Natural killer cell treated with Interleukin-12 subunit alpha and Interleukin-12 subunit beta and Interleukin-15 and Interleukin-18, amount 100 ng/mL, for 72 hours (primary cell): ENCODE results near the gene GGN. TPM values are rescaled to one million over a fixed set of nuclear protein-coding genes. Genes with fewer than 3 reads are reported as not detected.

Experiments
- ATAC-seq, 2 donors: fragments of 150-1000 bp; cut with Tn5 transposase in 1 of 2; sonication (Bioruptor Pico), chemical (Tn5 transposase) in 1 of 2; 2 replicates each; pipeline ENCODE4 v1.10.0; 2021
- DNase-seq: peaks from one replicate; pipeline ENCODE4 v3.0.0; 2022; ENCODE audit warnings: low spot score
- H3K27ac Mint-ChIP-seq, 2 donors: 1 replicate in 1 of 2; 2 replicates in 1 of 2; pipeline ENCODE4 v1.8.0; 2022; ENCODE audit warnings: mixed read lengths in 2 of 2, mild to moderate bottlenecking in 1 of 2, moderate library complexity in 1 of 2
- H3K27me3 Mint-ChIP-seq, 2 donors: 1 replicate in 1 of 2; 2 replicates in 1 of 2; pipeline ENCODE4 v1.8.0; 2022; ENCODE audit warnings: mixed read lengths in 2 of 2
- H3K36me3 Mint-ChIP-seq: one replicate; pipeline ENCODE4 v1.8.0; 2022; ENCODE audit warnings: mixed read lengths
- H3K4me1 Mint-ChIP-seq, 2 donors: 1 replicate in 1 of 2; 2 replicates in 1 of 2; pipeline ENCODE4 v1.8.0; 2022; ENCODE audit warnings: low read depth in 2 of 2, mixed read lengths in 2 of 2, mild to moderate bottlenecking in 1 of 2
- H3K4me3 Mint-ChIP-seq: one replicate; pipeline ENCODE4 v1.8.0; 2022; ENCODE audit warnings: mixed read lengths
- H3K9me3 Mint-ChIP-seq: 2 replicates; pipeline ENCODE4 v1.8.0; 2022; ENCODE audit warnings: mixed read lengths
- total RNA-seq, 2 donors: library from RNA; stranded (reverse); gene quantifications; one replicate each; pipeline ENCODE4 v1.2.3, GENCODE V29; 2022

Gene GGN
- total RNA-seq, 2 donors from 2014 or later: 0.24 TPM; not detected in 1

DNA sequence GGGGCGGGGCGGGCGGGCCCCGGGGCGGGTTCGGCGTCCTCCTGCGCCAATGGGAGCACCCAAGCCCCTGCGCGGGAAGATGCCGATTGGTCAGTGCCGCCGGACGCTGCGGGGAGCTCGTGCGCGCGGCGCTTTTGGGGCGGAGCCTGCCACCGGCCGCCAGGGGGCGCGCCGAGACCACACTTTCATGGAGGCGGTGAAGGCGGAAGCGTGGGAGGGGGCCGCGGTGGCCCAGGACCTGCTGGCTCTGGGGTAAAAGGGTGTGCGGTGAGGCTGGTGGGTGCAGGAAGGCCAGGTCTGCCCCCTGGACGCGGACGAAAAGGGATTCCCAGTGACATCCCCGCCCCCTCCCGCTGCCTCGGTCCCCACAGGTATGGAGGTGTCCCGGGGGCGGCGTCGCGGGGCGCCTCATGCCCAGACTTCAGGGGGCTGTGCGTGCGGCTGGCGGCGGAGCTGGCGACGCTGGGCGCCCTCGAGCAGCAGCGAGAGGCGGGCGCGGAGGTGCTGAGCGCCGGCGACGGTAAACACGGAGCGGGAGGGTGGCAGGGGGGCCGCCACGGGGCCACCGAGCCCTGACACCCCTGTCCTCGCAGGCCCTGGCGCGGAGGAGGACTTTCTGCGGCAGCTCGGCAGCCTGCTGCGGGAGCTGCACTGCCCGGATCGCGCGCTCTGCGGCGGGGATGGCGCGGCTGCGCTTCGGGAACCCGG is 15.3 kb upstream of the GGN start, which contains the start of gene FAM98C:
Gene FAM98C (plus strand): TSS at position 127 of the 708 bp plus-strand sequence. CDS start 61 bp downstream, at position 188.
- Mint-ChIP-seq H3K4me1 (peaks cover 0 to 7% of the 10 kb centered on the region in 2 donors), H3K36me3 (no peaks in the 10 kb centered on the region), H3K27ac (peak within 1 kb of the TSS; percentile 69 to 82), H3K4me3 (peak within 1 kb of the TSS; percentile 86), H3K27me3 (peaks cover 7 to 9% of the 10 kb centered on the region in 2 donors), H3K9me3 (no peaks in the 10 kb centered on the region)
- DNase-seq (peak; percentile 97), ATAC-seq (peak; percentile 99)

DNA sequence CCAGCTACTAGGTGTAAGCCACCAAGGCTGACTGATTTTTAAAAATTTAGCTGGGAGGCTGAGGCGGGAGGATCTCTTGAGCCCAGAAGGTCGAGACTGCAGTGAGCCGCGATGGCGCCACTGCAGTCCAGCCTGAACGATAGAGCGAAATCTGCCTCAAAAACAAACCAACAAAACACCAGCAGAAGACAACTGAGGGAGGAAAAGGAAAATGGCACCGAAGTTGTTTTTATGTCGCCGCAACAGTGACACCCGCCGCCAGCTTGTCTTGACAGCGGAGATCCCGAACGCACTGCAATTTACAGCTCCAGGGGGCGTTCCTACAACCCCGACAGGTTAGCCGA is 14.8 kb upstream of the GGN start:
- Mint-ChIP-seq H3K27me3 (peaks cover 7 to 9% of the 10 kb centered on the region in 2 donors), H3K4me3 (peak overlapping the region; percentile 86), H3K36me3 (no peaks in the 10 kb centered on the region), H3K9me3 (no peaks in the 10 kb centered on the region), H3K27ac (peak overlapping the region; percentile 69 to 82), H3K4me1 (peaks cover 0 to 7% of the 10 kb centered on the region in 2 donors)
- DNase-seq: no peak
- no peak for ATAC-seq

DNA sequence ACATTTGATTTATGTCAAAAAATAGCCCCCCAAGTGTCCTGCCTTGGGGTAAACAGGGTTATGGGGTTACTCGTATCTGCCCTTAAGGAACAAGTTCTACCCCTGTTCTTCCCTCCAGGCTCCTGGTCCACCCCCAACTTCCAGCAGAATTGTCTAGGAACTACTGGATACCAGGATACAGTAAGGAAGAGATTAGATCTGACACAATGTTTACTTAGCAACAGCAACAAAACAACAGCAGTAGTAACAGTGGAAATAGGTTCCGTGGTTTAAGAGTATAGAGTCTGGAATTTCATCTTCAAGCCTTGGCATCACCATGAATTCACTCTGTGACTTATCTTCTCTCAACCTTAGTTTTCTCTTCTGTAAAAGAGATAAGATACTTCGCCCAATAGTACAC is 13.3 kb upstream of the GGN start:
- Mint-ChIP-seq H3K4me3 (no peak overlapping the region), H3K9me3 (no peaks in the 10 kb centered on the region), H3K27ac (peak overlapping the region in 1 of 2 donors; percentile 51), H3K4me1 (peaks cover 0 to 11% of the 10 kb centered on the region in 2 donors), H3K27me3 (peaks cover 15 to 17% of the 10 kb centered on the region in 2 donors), H3K36me3 (no peaks in the 10 kb centered on the region)
- no peak for DNase-seq
- no peak for ATAC-seq

DNA sequence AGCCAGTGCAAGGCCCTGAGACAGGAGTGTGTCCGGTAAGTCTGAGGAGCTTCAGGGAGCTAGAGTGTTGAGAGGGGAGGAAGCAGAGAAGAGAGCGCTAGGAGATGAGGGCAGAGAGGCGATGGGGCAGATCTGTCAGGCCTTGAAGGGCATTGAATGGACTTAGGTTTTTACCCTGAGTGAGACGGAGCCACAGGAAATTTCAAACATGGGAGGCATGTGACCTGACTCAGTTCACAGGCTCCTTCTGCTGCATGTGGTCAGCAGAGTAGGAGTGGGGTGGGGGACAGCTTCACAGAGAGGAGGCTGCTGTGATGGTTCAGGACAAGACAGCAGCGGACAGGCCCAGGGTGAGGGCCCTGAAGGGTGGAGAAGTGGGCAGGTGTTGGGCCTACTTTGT is 12.5 kb upstream of the GGN start:
- no peaks in the 10 kb centered on the region for H3K36me3 Mint-ChIP-seq
- peaks cover 15 to 17% of the 10 kb centered on the region in 2 donors for H3K27me3 Mint-ChIP-seq
- no peak overlapping the region for H3K27ac Mint-ChIP-seq
- ATAC-seq (no peak), DNase-seq (no peak)
- peaks cover 0 to 11% of the 10 kb centered on the region in 2 donors for H3K4me1 Mint-ChIP-seq
- no peak overlapping the region for H3K4me3 Mint-ChIP-seq
- H3K9me3 Mint-ChIP-seq: no peaks in the 10 kb centered on the region

DNA sequence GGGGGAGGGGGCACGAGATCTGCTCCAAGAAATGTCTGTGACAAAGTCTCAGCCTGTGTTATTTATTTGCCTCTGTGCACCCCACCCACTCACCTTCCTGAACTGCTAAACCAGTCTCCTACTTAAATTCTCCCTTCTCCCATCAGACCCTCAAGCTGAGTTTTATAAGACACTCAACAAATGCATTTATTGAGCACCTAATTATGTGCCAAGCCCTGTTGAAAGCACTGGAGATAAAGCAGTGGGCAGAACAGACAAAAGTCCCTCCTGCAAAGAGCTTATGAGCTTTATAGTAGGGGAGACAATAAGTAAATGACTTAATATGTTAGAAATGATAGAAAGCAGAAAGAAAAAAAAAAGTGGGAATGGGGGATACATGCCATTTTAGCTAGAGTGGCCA is 11.7 kb upstream of the GGN start:
- Mint-ChIP-seq H3K9me3 (no peaks in the 10 kb centered on the region), H3K4me1 (peaks cover 6 to 15% of the 10 kb centered on the region in 2 donors), H3K27me3 (peaks cover 17 to 18% of the 10 kb centered on the region in 2 donors), H3K27ac (no peak overlapping the region), H3K36me3 (no peaks in the 10 kb centered on the region), H3K4me3 (no peak overlapping the region)
- DNase-seq: no peak
- ATAC-seq: no peak

DNA sequence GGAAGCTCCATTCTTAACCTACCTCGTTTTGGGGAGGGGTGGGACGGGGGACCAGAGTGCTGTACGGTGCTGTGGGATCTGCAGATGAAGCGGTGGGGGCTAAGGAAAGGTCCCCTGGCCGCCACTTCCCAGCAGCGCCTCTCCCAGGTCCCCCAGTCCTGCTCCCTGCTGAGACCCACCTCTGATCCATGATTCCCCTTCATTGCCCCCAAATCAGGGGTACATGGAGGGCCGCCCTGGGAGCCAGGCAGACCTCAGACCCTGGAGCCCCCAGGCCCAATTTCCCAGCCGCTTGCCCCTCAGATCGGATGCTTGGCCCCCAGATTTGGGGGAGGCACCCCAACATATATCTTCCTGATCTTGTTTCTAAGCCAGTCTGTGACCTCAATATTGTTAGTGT is 11.2 kb upstream of the GGN start:
- H3K9me3 Mint-ChIP-seq: no peaks in the 10 kb centered on the region
- peaks cover 19% of the 10 kb centered on the region in 2 donors for H3K27me3 Mint-ChIP-seq
- DNase-seq (no peak), ATAC-seq (no peak)
- no peak overlapping the region for H3K4me3 Mint-ChIP-seq
- H3K27ac Mint-ChIP-seq: no peak overlapping the region
- H3K4me1 Mint-ChIP-seq: peaks cover 7 to 14% of the 10 kb centered on the region in 2 donors
- no peaks in the 10 kb centered on the region for H3K36me3 Mint-ChIP-seq

DNA sequence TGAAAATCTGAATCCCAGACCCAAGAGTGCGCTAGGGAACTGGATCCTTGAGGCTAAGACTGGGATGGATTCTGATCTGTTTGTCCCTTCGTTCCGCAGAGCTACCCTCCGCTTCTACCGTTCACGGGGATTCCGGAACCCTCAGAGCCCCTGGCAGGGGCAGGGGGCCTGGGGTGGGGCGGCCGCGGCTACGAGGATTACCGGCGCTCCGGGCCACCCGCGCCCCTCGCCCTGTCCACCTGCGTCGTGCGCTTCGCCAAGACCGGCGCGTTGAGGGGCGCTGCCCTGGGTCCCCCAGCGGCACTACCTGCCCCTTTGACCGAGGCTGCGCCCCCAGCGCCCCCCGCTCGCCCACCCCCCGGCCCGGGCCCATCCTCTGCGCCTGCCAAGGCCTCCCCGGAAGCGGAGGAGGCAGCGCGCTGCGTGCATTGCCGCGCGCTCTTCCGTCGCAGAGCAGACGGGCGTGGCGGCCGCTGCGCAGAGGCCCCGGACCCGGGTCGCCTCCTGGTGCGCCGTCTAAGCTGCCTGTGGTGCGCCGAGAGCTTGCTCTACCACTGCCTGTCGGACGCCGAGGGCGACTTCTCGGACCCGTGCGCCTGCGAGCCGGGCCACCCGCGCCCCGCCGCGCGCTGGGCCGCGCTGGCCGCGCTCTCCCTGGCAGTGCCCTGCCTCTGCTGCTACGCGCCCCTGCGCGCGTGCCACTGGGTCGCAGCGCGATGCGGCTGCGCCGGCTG is 7.7 kb upstream of the GGN start:
- Mint-ChIP-seq H3K36me3 (no peaks in the 10 kb centered on the region), H3K4me1 (peaks cover 13 to 17% of the 10 kb centered on the region in 2 donors), H3K9me3 (no peaks in the 10 kb centered on the region), H3K27ac (no peak overlapping the region), H3K27me3 (peaks cover 34 to 36% of the 10 kb centered on the region in 2 donors), H3K4me3 (peak overlapping the region; percentile 79)
- ATAC-seq: peak; percentile 80 to 81
- no peak for DNase-seq

DNA sequence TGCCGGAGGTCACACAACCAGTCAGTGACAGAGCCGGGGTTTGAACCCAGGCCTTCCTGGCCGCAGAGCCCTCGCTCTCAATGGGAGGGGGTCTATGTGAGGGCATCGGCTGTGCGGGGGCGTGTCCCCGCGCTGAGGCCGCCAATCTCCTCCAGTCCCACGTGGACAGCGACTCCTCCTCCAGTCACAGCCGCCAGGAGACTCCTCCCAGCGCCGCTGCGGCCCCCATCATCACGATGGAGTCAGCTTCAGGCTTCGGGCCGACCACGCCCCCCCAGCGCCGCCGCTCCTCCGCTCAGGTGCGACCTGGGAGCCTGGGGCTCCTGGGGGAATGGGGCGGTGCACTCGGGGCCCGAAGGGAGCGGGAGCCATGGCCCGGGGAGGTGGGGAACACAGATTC is 6.7 kb upstream of the GGN start:
- peaks cover 20 to 23% of the 10 kb centered on the region in 2 donors for H3K4me1 Mint-ChIP-seq
- H3K9me3 Mint-ChIP-seq: no peaks in the 10 kb centered on the region
- H3K27me3 Mint-ChIP-seq: peaks cover 32 to 36% of the 10 kb centered on the region in 2 donors
- DNase-seq (peak; percentile 80), ATAC-seq (peak; percentile 70 to 76)
- H3K36me3 Mint-ChIP-seq: no peaks in the 10 kb centered on the region
- peak overlapping the region in 1 of 2 donors; percentile 56 for H3K27ac Mint-ChIP-seq
- peak overlapping the region; percentile 79 for H3K4me3 Mint-ChIP-seq

DNA sequence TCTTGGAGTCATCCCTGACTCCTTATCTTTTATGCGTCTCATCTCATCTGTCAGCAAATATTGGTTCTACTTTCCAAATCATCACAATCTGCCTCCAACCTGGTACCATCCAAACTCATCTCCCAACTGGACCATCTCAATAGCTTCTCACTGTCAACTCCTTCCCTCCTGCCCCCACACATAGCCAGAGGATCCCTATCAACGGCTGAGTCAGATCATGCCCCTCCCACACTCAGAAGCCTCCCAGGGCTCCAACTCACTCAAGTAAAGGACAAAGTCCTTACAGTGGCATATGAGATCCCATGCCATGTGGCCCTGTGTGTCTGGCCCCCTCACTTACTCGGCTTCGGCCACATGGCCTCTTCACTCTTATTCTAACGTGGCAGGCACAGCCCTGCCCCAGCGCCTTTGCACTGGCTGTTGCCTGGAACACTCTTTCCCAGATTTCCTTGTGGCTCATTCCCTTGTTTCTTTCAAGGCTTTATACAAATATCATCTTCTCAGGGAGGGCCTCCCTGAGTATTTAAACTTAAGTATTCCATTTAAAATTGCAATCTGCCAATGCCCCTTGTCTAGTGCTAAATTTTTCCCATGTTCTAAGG is 5.0 kb upstream of the GGN start:
- Mint-ChIP-seq H3K4me1 (peaks cover 28 to 30% of the 10 kb centered on the region in 2 donors), H3K4me3 (no peak overlapping the region), H3K27me3 (peaks cover 34 to 36% of the 10 kb centered on the region in 2 donors), H3K9me3 (no peaks in the 10 kb centered on the region), H3K27ac (no peak overlapping the region), H3K36me3 (no peaks in the 10 kb centered on the region)
- ATAC-seq (no peak), DNase-seq (no peak)

DNA sequence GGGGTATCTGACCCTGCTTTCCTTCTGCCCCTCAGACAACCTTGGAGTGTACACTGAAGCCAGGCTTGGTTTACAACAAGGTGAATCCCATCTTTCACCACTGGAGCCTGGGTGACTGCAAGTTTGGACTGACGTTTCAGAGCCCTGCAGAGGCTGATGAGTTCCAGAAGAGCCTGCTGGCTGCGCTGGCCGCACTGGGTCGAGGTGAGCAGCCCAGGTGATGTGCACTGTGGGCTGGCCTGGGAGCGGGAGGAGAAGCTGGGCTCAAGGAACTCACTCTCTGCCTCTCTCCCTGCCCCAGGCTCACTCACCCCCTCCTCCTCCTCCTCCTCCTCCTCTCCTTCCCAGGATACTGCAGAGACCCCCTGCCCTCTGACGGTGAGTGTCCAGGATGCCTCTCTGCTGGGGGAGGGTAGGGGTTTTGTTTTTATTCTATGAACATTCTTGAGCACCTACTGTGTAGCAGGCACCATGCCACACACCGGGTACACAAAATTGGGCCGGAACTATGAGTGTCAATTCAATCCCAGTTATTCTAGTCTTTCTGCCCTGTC is 4.2 kb upstream of the GGN start:
- H3K4me1 Mint-ChIP-seq: peaks cover 34 to 35% of the 10 kb centered on the region in 2 donors
- peaks cover 33 to 35% of the 10 kb centered on the region in 2 donors for H3K27me3 Mint-ChIP-seq
- ATAC-seq (no peak), DNase-seq (no peak)
- H3K27ac Mint-ChIP-seq: no peak overlapping the region
- H3K9me3 Mint-ChIP-seq: no peaks in the 10 kb centered on the region
- no peak overlapping the region for H3K4me3 Mint-ChIP-seq
- H3K36me3 Mint-ChIP-seq: no peaks in the 10 kb centered on the region

DNA sequence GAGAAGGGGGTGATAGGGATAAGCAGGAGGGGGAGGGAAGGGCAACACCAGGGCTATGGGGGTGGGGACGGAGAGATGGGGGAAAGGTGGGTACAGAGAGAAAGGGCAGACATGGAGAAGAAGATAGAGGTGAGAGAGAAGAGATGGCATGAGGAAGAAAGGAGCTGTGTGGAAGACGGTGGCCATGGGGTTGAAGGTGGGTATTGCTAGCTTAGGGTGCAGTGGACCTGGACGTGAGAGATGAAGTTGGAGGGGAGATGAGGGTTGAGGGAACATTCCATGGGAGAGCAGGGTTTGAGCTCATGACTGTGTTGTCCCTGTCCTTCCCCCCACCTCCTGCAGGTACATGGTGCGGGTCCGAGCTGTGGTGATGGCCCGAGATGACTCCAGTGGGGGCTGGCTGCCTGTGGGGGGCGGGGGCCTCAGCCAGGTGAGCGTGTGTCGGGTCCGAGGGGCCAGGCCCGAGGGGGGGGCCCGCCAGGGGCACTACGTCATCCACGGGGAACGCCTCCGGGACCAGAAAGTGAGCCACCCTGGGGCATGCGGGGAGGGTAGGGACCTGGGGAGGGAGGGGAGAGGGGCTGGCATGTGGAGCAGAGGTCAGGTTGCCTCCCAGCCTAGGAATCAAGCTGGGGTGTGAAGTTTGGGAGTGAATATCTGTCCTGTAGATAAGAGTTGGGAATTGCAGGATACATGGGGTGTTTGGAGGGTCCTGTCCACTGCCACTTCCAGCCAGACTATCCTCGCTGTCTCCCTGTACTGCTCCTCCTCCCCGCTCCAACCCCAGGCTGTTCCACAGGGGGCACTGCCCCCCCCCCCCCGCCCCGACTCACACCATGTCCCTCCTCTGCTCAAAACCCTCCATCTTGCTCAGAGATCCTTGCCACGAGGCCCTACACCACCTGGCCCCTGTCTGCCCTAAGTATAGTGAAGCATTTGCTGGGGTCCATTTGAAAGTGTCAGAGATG is 2.4 kb upstream of the GGN start:
- Mint-ChIP-seq H3K4me1 (peaks cover 30 to 35% of the 10 kb centered on the region in 2 donors), H3K36me3 (no peaks in the 10 kb centered on the region), H3K4me3 (peak overlapping the region; percentile 76), H3K9me3 (no peaks in the 10 kb centered on the region), H3K27ac (peak overlapping the region in 1 of 2 donors; percentile 13), H3K27me3 (peaks cover 27 to 32% of the 10 kb centered on the region in 2 donors)
- DNase-seq (no peak), ATAC-seq (no peak)

DNA sequence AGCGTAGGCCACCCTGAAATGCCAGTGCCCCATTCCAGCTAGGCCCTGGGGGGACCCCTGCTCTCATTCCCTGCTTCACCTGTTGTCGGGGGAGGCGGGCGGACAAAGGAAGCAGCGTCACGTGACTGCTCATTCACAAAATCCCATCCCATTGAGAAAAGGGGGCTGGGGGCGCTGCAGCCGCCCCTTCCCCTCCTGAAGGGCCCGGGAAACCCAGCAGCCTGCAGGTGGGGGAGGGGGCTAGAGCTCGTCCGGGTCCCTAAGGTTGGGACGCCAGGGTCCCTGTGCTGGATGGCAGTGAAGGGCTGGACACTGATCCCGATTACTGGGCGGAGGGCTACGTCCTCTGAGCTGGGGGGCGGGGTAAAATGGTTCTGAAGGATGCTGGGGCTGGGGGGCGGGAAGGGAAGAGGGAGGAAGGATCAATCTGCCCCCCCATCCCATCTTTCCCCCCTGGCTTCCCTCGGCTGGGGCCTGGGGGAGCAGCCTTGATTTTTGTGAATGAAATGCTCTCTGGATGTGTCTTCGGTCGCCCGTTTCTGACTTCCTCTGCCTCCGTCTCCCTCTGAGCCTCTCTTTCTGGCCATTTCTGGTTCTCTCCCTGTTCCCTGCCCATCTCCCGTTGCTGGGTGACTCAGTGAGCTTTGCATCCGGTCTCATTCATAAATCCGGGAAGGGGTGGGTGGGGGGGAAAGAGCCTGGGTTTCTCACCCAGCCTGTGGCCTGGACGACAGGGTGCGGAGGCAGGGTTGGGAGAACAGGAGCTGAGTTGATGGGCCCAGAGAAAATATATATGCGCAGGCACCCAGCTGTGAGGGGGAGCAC is 1.5 kb upstream of the GGN start:
- Mint-ChIP-seq H3K36me3 (no peaks in the 10 kb centered on the region), H3K9me3 (no peaks in the 10 kb centered on the region), H3K4me1 (peaks cover 26 to 29% of the 10 kb centered on the region in 2 donors), H3K27me3 (peaks cover 27 to 29% of the 10 kb centered on the region in 2 donors), H3K4me3 (peak overlapping the region; percentile 76), H3K27ac (peak overlapping the region in 1 of 2 donors; percentile 13)
- no peak for DNase-seq
- no peak for ATAC-seq
